Measurements from ENCODE around the gene STKLD1. TPM values are rescaled to one million over a fixed set of nuclear protein-coding genes. Genes with fewer than 3 reads are reported as not detected.

The STKLD1 gene
- total and polyA plus RNA-seq, 5 donors from 2014 or later = 0.09 to 0.86 (median 0.18) TPM

DNA sequence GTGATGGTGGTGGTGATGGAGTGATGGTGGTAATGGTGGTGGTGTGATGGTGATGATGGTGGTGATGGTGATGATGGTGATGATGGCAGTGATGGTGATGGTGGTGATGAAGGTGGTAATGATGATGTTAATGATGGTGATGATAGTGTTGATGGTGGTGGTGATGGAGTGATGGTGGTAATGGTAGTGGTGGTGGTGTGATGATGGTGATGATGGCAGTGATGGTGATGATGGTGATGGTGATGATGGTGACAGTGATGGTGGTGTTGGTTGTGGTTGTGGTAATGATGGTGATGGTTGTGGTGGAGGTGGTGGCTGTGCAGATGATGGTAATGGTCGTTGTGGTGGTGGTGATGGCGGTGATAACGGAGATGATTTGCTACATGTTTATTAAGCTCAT lies 7.3 kb downstream of the STKLD1 start:
- DNase-seq = no peak
- H3K27me3 ChIP-seq (ENCODE audit: control insufficient read depth, insufficient read depth, low read length) = no peaks in the 10 kb centered on the region
- H3K4me1 Mint-ChIP-seq = no peaks in the 10 kb centered on the region
- H3K27ac Mint-ChIP-seq = no peak overlapping the region
- no peak overlapping the region for H3K27ac ChIP-seq (ENCODE audit: insufficient read depth, low read length, poor library complexity, severe bottlenecking)
- H3K27me3 Mint-ChIP-seq = no peaks in the 10 kb centered on the region
- no peak overlapping the region for H3K4me3 Mint-ChIP-seq
- H3K9me3 Mint-ChIP-seq = no peaks in the 10 kb centered on the region
- no peaks in the 10 kb centered on the region for H3K36me3 ChIP-seq (ENCODE audit: control insufficient read depth, insufficient read depth, low read length)
- no peak overlapping the region for H3K4me3 ChIP-seq (ENCODE audit: low read depth, low read length)
- ATAC-seq (ENCODE audit: low read depth in 2 of 2) = no peak
- no peaks in the 10 kb centered on the region for H3K4me1 ChIP-seq (ENCODE audit: control insufficient read depth, insufficient read depth, low read length, poor library complexity, severe bottlenecking)
- no peaks in the 10 kb centered on the region for H3K36me3 Mint-ChIP-seq
- H3K9me3 ChIP-seq (ENCODE audit: control insufficient read depth in 2 of 2, low read length in 2 of 2) = no peaks in the 10 kb centered on the region

DNA sequence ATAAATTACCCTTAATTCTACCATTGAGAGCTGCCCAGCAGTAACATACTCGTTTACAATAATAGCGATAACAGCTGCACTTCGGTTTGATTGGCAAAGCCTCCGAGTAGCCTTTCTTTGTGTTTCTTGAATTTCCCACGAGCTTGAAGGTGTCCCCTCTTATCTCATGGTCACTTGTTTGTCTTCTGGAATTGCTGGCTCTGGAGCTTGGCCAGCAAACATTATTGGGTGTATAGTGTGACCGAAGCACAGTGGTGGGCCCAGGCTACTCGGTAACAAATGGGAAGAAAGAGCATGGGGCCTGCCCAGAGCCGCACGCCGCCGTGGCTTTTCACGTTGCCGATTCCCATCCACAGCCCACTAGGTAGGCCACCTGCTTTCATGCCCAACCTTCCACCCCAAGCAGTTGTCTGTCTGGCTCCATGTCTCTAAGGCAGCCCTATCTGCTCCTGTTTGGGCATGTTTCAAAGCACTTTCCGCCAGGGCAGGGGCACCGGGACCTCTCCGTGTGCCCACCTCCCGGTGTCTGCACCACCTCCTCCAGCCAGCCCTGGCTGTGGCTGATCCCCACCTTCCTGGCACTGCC lies 8.7 kb downstream of the STKLD1 start:
- ATAC-seq (ENCODE audit: low read depth in 2 of 2) (no peak), DNase-seq (no peak)
- H3K4me1 ChIP-seq (ENCODE audit: control insufficient read depth, insufficient read depth, low read length, poor library complexity, severe bottlenecking) = no peaks in the 10 kb centered on the region
- Mint-ChIP-seq H3K36me3 (no peaks in the 10 kb centered on the region), H3K27ac (no peak overlapping the region), H3K27me3 (no peaks in the 10 kb centered on the region), H3K4me3 (no peak overlapping the region), H3K9me3 (peaks cover 0 to 1% (median 0%) of the 10 kb centered on the region in 7 donors), H3K4me1 (no peaks in the 10 kb centered on the region)
- H3K36me3 ChIP-seq (ENCODE audit: control insufficient read depth, insufficient read depth, low read length) = no peaks in the 10 kb centered on the region
- H3K9me3 ChIP-seq (ENCODE audit: control insufficient read depth in 2 of 2, low read length in 2 of 2) = no peaks in the 10 kb centered on the region
- no peaks in the 10 kb centered on the region for H3K27me3 ChIP-seq (ENCODE audit: control insufficient read depth, insufficient read depth, low read length)
- H3K4me3 ChIP-seq (ENCODE audit: low read depth, low read length) = no peak overlapping the region
- H3K27ac ChIP-seq (ENCODE audit: insufficient read depth, low read length, poor library complexity, severe bottlenecking) = no peak overlapping the region

DNA sequence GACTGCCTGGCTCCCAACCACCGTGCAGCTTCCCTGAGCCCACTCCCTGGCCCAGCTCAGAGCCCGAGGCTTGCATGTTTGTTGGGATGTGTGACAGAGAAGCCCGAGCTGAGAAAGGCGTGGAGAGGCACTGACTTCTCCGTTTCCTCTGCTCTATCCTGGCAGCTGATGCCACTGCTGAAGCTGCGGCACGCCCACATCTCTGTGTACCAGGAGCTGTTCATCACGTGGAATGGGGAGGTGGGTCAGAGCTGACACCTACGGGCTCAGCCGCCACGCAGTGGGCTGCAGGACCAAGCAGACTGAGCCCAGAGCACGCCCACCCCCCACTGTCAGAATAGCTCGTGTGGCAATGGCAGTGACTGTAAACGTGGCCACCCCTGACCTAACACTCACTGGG lies 9.3 kb downstream of the STKLD1 start:
- H3K9me3 Mint-ChIP-seq = peaks cover 0 to 1% (median 0%) of the 10 kb centered on the region in 7 donors
- Histone ChIP-seq H3K9me3 (ENCODE audit: control insufficient read depth in 2 of 2, low read length in 2 of 2) (no peaks in the 10 kb centered on the region), H3K4me1 (ENCODE audit: control insufficient read depth, insufficient read depth, low read length, poor library complexity, severe bottlenecking) (no peaks in the 10 kb centered on the region), H3K4me3 (ENCODE audit: low read depth, low read length) (no peak overlapping the region), H3K27ac (ENCODE audit: insufficient read depth, low read length, poor library complexity, severe bottlenecking) (no peak overlapping the region), H3K36me3 (ENCODE audit: control insufficient read depth, insufficient read depth, low read length) (no peaks in the 10 kb centered on the region), H3K27me3 (ENCODE audit: control insufficient read depth, insufficient read depth, low read length) (no peaks in the 10 kb centered on the region)
- no peaks in the 10 kb centered on the region for H3K27me3 Mint-ChIP-seq
- no peak for DNase-seq
- no peaks in the 10 kb centered on the region for H3K36me3 Mint-ChIP-seq
- no peak overlapping the region for H3K4me3 Mint-ChIP-seq
- H3K27ac Mint-ChIP-seq = no peak overlapping the region
- no peaks in the 10 kb centered on the region for H3K4me1 Mint-ChIP-seq
- ATAC-seq (ENCODE audit: low read depth in 2 of 2) = no peak

DNA sequence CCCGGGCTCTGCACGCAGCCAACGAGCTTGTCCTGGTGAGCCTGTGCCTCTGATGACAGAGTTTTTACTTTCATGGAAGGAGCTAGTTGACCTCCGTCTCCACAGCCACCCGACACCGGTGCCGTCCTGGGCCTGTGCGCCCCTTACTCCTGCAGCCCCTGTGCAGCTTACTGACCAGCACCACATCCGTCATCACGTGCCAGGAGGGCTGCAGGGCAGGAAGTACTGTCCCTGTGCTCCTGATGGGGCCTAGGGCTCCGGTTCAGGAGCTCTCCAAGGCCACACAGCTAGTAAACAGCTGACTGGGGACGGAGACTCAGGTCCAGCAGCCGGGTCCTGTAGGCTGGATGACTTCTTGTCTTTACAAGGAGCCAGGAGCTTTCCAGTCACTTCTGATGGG lies 10.2 kb downstream of the STKLD1 start:
- Histone ChIP-seq H3K4me3 (ENCODE audit: low read depth, low read length) (no peak overlapping the region), H3K27me3 (ENCODE audit: control insufficient read depth, insufficient read depth, low read length) (no peaks in the 10 kb centered on the region), H3K27ac (ENCODE audit: insufficient read depth, low read length, poor library complexity, severe bottlenecking) (no peak overlapping the region), H3K9me3 (ENCODE audit: control insufficient read depth in 2 of 2, low read length in 2 of 2) (no peaks in the 10 kb centered on the region), H3K36me3 (ENCODE audit: control insufficient read depth, insufficient read depth, low read length) (no peaks in the 10 kb centered on the region), H3K4me1 (ENCODE audit: control insufficient read depth, insufficient read depth, low read length, poor library complexity, severe bottlenecking) (no peaks in the 10 kb centered on the region)
- ATAC-seq (ENCODE audit: low read depth in 2 of 2) (no peak), DNase-seq (no peak)
- Mint-ChIP-seq H3K4me3 (no peak overlapping the region), H3K27me3 (no peaks in the 10 kb centered on the region), H3K9me3 (peaks cover 0 to 1% (median 0%) of the 10 kb centered on the region in 7 donors), H3K27ac (no peak overlapping the region), H3K4me1 (no peaks in the 10 kb centered on the region), H3K36me3 (no peaks in the 10 kb centered on the region)

DNA sequence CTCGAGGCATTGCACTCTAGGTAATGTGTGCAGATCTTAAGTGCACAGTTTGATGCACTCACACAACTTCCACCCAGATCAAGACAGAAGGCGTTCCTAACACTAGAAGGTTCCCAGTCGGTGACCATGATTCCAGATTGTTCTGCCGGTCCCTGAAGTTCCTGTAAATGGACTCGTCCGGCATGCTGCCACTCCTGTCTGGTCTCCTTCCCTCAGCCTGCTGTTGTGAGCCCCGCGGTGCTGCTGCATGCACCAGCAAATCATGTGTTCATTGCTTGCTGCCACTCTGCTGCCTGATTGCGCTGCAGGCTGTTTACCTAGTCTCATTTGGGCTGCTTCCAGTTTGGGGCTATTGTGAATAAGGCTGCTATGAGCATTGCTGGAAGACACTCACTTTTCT lies 11.5 kb downstream of the STKLD1 start:
- DNase-seq (no peak), ATAC-seq (ENCODE audit: low read depth in 2 of 2) (no peak)
- no peak overlapping the region for H3K27ac Mint-ChIP-seq
- Histone ChIP-seq H3K4me1 (ENCODE audit: control insufficient read depth, insufficient read depth, low read length, poor library complexity, severe bottlenecking) (no peaks in the 10 kb centered on the region), H3K9me3 (ENCODE audit: control insufficient read depth in 2 of 2, low read length in 2 of 2) (no peaks in the 10 kb centered on the region), H3K4me3 (ENCODE audit: low read depth, low read length) (no peak overlapping the region), H3K36me3 (ENCODE audit: control insufficient read depth, insufficient read depth, low read length) (no peaks in the 10 kb centered on the region), H3K27me3 (ENCODE audit: control insufficient read depth, insufficient read depth, low read length) (no peaks in the 10 kb centered on the region), H3K27ac (ENCODE audit: insufficient read depth, low read length, poor library complexity, severe bottlenecking) (no peak overlapping the region)
- H3K4me1 Mint-ChIP-seq = no peaks in the 10 kb centered on the region
- H3K27me3 Mint-ChIP-seq = no peaks in the 10 kb centered on the region
- no peak overlapping the region for H3K4me3 Mint-ChIP-seq
- H3K9me3 Mint-ChIP-seq = peaks cover 0 to 1% (median 0%) of the 10 kb centered on the region in 7 donors
- H3K36me3 Mint-ChIP-seq = no peaks in the 10 kb centered on the region

DNA sequence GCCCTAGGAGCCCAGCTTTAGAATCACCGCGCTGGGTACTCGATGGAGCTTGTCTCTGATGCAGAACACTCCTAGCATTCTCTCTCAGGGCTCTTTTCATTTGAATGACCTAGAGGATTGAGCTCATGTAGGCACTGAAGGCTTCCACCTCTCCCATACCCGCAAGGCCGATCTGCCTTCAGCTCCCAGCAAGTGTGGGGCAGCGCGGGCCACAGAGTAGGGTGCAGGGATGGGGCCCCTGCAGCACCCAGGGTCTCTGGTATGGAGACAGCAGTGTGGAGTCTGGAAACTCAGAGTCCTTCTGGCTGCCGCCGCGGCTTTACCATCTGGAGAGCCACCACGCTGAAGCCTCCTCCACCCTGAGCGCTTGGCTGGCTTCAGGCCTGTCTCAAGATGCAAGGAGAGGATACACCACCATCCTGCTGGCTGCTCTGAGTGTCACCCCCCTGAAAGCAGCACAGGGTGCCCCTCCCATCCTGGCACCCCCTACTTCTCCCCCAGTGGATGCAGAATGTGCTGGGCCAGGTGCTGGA lies 12.9 kb downstream of the STKLD1 start:
- Mint-ChIP-seq H3K4me3 (no peak overlapping the region), H3K4me1 (no peaks in the 10 kb centered on the region), H3K27me3 (no peaks in the 10 kb centered on the region), H3K9me3 (peaks cover 0 to 1% (median 0%) of the 10 kb centered on the region in 7 donors), H3K36me3 (no peaks in the 10 kb centered on the region), H3K27ac (no peak overlapping the region)
- Histone ChIP-seq H3K9me3 (ENCODE audit: control insufficient read depth in 2 of 2, low read length in 2 of 2) (no peaks in the 10 kb centered on the region), H3K4me1 (ENCODE audit: control insufficient read depth, insufficient read depth, low read length, poor library complexity, severe bottlenecking) (no peaks in the 10 kb centered on the region), H3K27ac (ENCODE audit: insufficient read depth, low read length, poor library complexity, severe bottlenecking) (no peak overlapping the region), H3K36me3 (ENCODE audit: control insufficient read depth, insufficient read depth, low read length) (no peaks in the 10 kb centered on the region), H3K4me3 (ENCODE audit: low read depth, low read length) (no peak overlapping the region), H3K27me3 (ENCODE audit: control insufficient read depth, insufficient read depth, low read length) (no peaks in the 10 kb centered on the region)
- ATAC-seq (ENCODE audit: low read depth in 2 of 2) (peak in 1 of 2 donors; percentile 28), DNase-seq (no peak)

DNA sequence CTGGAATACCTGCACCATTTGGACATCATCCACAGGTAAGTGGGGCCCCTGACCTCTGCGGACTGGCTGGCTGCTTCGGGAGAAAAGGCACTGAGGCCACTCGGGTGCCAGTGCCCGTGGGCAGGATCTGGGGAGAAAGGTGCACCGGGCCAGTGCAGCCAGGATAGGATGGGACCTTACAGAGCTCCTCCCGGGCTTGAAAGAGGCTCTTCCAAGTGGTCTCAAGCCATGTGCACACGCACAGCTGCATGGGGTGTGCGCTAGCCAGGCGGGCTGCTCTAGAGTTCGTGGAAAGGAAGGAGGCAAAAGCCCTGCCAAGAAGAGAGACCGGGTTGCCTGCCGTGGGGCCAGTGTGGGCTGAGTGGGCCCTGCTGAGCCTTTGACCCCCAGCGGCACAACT lies 13.4 kb downstream of the STKLD1 start:
- no peak overlapping the region for H3K27ac ChIP-seq (ENCODE audit: insufficient read depth, low read length, poor library complexity, severe bottlenecking)
- peaks cover 0 to 1% (median 0%) of the 10 kb centered on the region in 7 donors for H3K9me3 Mint-ChIP-seq
- no peaks in the 10 kb centered on the region for H3K27me3 Mint-ChIP-seq
- no peak for ATAC-seq (ENCODE audit: low read depth in 2 of 2)
- H3K9me3 ChIP-seq (ENCODE audit: control insufficient read depth in 2 of 2, low read length in 2 of 2) = no peaks in the 10 kb centered on the region
- no peaks in the 10 kb centered on the region for H3K36me3 ChIP-seq (ENCODE audit: control insufficient read depth, insufficient read depth, low read length)
- H3K4me1 ChIP-seq (ENCODE audit: control insufficient read depth, insufficient read depth, low read length, poor library complexity, severe bottlenecking) = no peaks in the 10 kb centered on the region
- no peak overlapping the region for H3K27ac Mint-ChIP-seq
- no peak for DNase-seq
- H3K4me3 Mint-ChIP-seq = no peak overlapping the region
- no peak overlapping the region for H3K4me3 ChIP-seq (ENCODE audit: low read depth, low read length)
- no peaks in the 10 kb centered on the region for H3K4me1 Mint-ChIP-seq
- H3K27me3 ChIP-seq (ENCODE audit: control insufficient read depth, insufficient read depth, low read length) = no peaks in the 10 kb centered on the region
- no peaks in the 10 kb centered on the region for H3K36me3 Mint-ChIP-seq

DNA sequence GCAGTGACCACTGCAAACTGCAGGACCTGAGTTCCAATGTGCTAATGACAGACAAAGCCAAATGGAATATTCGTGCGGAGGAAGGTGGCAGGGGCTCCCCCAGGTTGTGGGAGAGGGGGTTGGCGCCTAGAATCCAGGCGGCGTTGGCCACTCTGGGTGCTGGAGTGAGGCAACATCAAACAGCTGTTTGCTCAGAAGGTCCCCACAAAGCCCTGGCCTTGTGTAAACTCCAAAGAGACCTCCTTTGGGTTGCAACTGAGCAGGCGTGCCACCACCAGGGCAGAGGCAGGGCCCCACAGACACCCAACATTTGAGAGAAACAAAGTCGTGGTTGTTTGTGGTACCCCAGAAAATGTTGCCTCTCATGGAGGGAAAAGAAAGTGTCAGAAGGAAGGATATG lies 14.5 kb downstream of the STKLD1 start:
- no peaks in the 10 kb centered on the region for H3K4me1 ChIP-seq (ENCODE audit: control insufficient read depth, insufficient read depth, low read length, poor library complexity, severe bottlenecking)
- H3K36me3 ChIP-seq (ENCODE audit: control insufficient read depth, insufficient read depth, low read length) = no peaks in the 10 kb centered on the region
- ATAC-seq (ENCODE audit: low read depth in 2 of 2) (no peak), DNase-seq (no peak)
- H3K36me3 Mint-ChIP-seq = no peaks in the 10 kb centered on the region
- H3K9me3 ChIP-seq (ENCODE audit: control insufficient read depth in 2 of 2, low read length in 2 of 2) = no peaks in the 10 kb centered on the region
- H3K27me3 ChIP-seq (ENCODE audit: control insufficient read depth, insufficient read depth, low read length) = no peaks in the 10 kb centered on the region
- peaks cover 4% of the 10 kb centered on the region for H3K27me3 Mint-ChIP-seq
- no peak overlapping the region for H3K27ac Mint-ChIP-seq
- H3K4me1 Mint-ChIP-seq = no peaks in the 10 kb centered on the region
- no peak overlapping the region for H3K4me3 Mint-ChIP-seq
- peaks cover 0 to 1% (median 0%) of the 10 kb centered on the region in 7 donors for H3K9me3 Mint-ChIP-seq
- H3K4me3 ChIP-seq (ENCODE audit: low read depth, low read length) = no peak overlapping the region
- no peak overlapping the region for H3K27ac ChIP-seq (ENCODE audit: insufficient read depth, low read length, poor library complexity, severe bottlenecking)
